Right atrium auricular region (tissue), 2 donors: ENCODE results near the gene SLC12A3. TPM values are rescaled to one million over a fixed set of nuclear protein-coding genes. Genes with fewer than 3 reads are reported as not detected.

ENCODE experiments used
- DNase-seq: peaks from one replicate; pipeline ENCODE4 v3.0.0-alpha.2; 2019; ENCODE audit warnings: low spot score
- H3K27ac ChIP-seq, 2 donors: fragments of 200-600 bp; sonication (generic); 1 replicate in 1 of 2; 2 replicates in 1 of 2; pipeline ENCODE4 v1.5.1; 2016 to 2019
- H3K27me3 ChIP-seq, 2 donors: fragments of 200-600 bp; sonication (generic); one replicate each; pipeline versions ENCODE4 v1.5.1 to v1.6.0; 2017 to 2019
- H3K36me3 ChIP-seq: fragments of 200-600 bp; sonication (generic); one replicate; pipeline ENCODE4 v1.5.1; 2016
- H3K4me1 ChIP-seq, 2 donors: fragments of 200-600 bp; sonication (generic); one replicate each; pipeline versions ENCODE4 v1.5.1 to v1.6.0; 2017 to 2019
- H3K4me3 ChIP-seq, 2 donors: fragments of 200-600 bp; sonication (generic); 1 replicate in 1 of 2; 2 replicates in 1 of 2; pipeline ENCODE4 v1.5.1; 2017 to 2019; ENCODE audit warnings: mild to moderate bottlenecking in 1 of 2, moderate library complexity in 1 of 2
- H3K9me3 ChIP-seq, 2 donors: fragments of 200-600 bp; sonication (generic); one replicate each; pipeline ENCODE4 v1.5.1; 2019
- CTCF ChIP-seq, 2 donors: fragments of 200-600 bp; sonication (generic); IDR thresholded peaks; one replicate each; pipeline ENCODE4 v1.5.1; 2019; ENCODE audit warnings: antibody characterized with exemption in 2 of 2
- total RNA-seq, 2 donors: library from RNA; depleted of rRNA; stranded (reverse); fragments of >200 nt; gene quantifications; one replicate each; pipeline ENCODE4 v1.1.0, GENCODE V29; 2016

The SLC12A3 gene
- total RNA-seq, 2 donors from 2014 or later = not detected

GRCh38 chr16:56892705-56893104 lies 27.7 kb downstream of the SLC12A3 start:
- Histone ChIP-seq H3K27me3 (no peaks in the 10 kb centered on the region), H3K36me3 (no peaks in the 10 kb centered on the region), H3K4me1 (no peaks in the 10 kb centered on the region), H3K27ac (no peak overlapping the region), H3K9me3 (no peaks in the 10 kb centered on the region), H3K4me3 (no peak overlapping the region)
- no peak for DNase-seq
- no peak for TF ChIP-seq CTCF (IDR thresholded peaks at IDR 0.05)

- TF ChIP-seq CTCF (IDR thresholded peaks at IDR 0.05) = no peak
- Histone ChIP-seq H3K9me3 (no peaks in the 10 kb centered on the region), H3K4me3 (no peak overlapping the region), H3K27ac (no peak overlapping the region), H3K36me3 (no peaks in the 10 kb centered on the region), H3K27me3 (no peaks in the 10 kb centered on the region), H3K4me1 (no peaks in the 10 kb centered on the region)
- DNase-seq = no peak
These were observed 29.4 kb downstream of the SLC12A3 start for GRCh38 chr16:56894331-56894917.

- no peaks in the 10 kb centered on the region for H3K4me1 ChIP-seq
- no peaks in the 10 kb centered on the region for H3K27me3 ChIP-seq
- no peaks in the 10 kb centered on the region for H3K9me3 ChIP-seq
- DNase-seq = no peak
- no peak overlapping the region for H3K4me3 ChIP-seq
- H3K36me3 ChIP-seq = no peaks in the 10 kb centered on the region
- no peak overlapping the region for H3K27ac ChIP-seq
- TF ChIP-seq CTCF (IDR thresholded peaks at IDR 0.05) = no peak
These were observed 30.8 kb downstream of the SLC12A3 start for GRCh38 chr16:56895813-56896212.

- DNase-seq = no peak
- no peaks in the 10 kb centered on the region for H3K27me3 ChIP-seq
- no peak for TF ChIP-seq CTCF (IDR thresholded peaks at IDR 0.05)
- no peaks in the 10 kb centered on the region for H3K36me3 ChIP-seq
- H3K9me3 ChIP-seq = no peaks in the 10 kb centered on the region
- no peak overlapping the region for H3K27ac ChIP-seq
- no peak overlapping the region for H3K4me3 ChIP-seq
- no peaks in the 10 kb centered on the region for H3K4me1 ChIP-seq
These were observed 31.2 kb downstream of the SLC12A3 start for GRCh38 chr16:56896244-56896643.

GRCh38 chr16:56897026-56897799 lies 32.2 kb downstream of the SLC12A3 start:
- Histone ChIP-seq H3K27me3 (no peaks in the 10 kb centered on the region), H3K4me3 (no peak overlapping the region), H3K4me1 (no peaks in the 10 kb centered on the region), H3K9me3 (no peaks in the 10 kb centered on the region), H3K27ac (no peak overlapping the region), H3K36me3 (no peaks in the 10 kb centered on the region)
- TF ChIP-seq CTCF (IDR thresholded peaks at IDR 0.05) = no peak
- no peak for DNase-seq
